ENCODE measurements around the gene TMED3.

TMED3 gene

DNA sequence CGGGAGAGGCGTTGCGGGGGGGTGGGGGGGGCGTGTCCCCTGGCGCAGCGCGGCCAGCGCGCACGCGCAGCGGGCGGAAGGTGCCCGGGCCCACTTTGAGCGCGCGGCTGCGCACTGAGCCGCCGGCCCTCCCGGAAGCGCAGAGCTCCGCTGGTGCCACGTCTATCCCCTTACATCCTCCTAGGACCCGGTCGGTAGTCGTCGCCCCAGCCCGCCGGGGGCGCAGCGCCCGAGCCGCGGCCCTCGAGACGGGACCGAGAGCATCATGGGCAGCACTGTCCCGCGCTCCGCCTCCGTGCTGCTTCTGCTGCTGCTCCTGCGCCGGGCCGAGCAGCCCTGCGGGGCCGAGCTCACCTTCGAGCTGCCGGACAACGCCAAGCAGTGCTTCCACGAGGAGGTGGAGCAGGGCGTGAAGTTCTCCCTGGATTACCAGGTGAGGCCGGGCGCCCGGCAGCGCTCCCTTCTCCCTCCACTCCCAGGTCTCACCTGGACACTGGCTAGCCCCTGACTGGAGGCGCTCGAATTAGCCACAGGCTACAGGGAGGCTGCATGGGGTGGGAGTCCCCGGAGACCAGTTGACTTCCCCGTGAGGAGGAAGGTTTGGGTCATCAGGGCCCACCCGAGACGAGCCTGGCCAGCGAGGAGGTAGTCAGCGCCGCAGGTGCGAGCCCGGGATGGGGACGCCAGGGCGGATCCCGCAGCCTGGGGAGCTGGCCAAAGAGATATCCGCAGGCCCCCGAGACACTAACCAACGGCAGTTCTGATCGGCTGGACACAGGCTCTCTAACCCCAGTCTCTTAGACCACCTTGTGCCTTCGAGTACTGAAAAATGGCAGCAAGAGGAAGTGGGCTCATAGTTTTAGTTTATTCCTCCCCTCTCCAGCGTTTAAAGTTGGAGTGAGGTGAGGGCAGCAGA lies at the start of gene TMED3:
TSS of gene TMED3 (plus strand) at position 128 of the 916 bp plus-strand sequence. CDS start at position 266, 138 bp downstream.
- DNase-seq (ENCODE audit: low read depth, low spot score), result peak; percentile 85
- in situ Hi-C loops (cut with HindIII; ENCODE audit: low sequenced_read_pairs), result no loop called here
- TF ChIP-seq, protein P1, sequence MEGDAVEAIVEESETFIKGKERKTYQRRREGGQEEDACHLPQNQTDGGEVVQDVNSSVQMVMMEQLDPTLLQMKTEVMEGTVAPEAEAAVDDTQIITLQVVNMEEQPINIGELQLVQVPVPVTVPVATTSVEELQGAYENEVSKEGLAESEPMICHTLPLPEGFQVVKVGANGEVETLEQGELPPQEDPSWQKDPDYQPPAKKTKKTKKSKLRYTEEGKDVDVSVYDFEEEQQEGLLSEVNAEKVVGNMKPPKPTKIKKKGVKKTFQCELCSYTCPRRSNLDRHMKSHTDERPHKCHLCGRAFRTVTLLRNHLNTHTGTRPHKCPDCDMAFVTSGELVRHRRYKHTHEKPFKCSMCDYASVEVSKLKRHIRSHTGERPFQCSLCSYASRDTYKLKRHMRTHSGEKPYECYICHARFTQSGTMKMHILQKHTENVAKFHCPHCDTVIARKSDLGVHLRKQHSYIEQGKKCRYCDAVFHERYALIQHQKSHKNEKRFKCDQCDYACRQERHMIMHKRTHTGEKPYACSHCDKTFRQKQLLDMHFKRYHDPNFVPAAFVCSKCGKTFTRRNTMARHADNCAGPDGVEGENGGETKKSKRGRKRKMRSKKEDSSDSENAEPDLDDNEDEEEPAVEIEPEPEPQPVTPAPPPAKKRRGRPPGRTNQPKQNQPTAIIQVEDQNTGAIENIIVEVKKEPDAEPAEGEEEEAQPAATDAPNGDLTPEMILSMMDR (IDR thresholded peaks at IDR 0.05; ENCODE audit: low read depth, low read length), result peak; percentile 15
- H3K4me3 ChIP-seq (ENCODE audit: low read depth, low read length), result peak within 1 kb of the TSS; percentile 89

DNA sequence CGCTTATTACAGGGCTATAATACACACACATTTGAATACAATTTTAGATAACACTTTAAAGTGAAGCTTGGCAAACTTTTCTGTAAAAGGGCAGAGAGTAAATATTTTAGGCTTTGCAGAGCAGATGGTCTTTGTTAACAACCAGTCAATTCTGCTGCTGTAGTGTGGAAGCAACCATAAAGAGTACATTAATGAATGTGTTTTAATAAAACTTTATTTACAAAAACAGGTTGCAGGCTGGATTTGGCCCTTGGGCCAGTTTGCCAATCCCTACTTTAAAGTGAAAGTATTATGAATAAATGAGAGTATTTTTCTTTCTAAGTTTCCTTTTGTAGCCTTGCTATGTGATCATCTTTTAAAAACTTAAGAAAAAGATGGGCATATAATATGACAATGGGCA lies 49.1 kb upstream of the TMED3 start:
- no peak overlapping the region for H3K4me3 ChIP-seq (ENCODE audit: low read depth, low read length)
- TF ChIP-seq, protein P1 (IDR thresholded peaks at IDR 0.05; ENCODE audit: low read depth, low read length), result no peak
- no peak for DNase-seq (ENCODE audit: low read depth, low spot score)
- in situ Hi-C loops (cut with HindIII; ENCODE audit: low sequenced_read_pairs), result no loop called here

DNA sequence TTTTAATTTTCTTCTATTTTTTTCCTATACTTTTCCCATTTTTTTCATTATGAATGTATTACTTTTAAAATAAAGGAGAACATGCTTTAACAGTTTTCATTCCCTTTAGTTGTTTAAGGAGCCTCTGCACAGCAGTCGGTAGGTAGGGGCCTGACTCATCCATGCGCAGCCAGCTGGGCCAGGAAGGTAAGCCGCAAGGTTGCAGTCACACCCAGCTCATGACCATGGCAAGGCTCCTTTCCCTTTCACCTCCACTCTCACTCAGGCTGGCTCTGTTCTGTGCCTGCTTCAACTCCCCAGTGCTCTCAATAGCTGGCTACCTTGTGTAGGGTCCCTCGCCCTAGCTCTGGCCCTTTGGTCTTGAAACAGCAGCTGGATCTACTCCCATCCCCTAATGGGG lies 45.7 kb upstream of the TMED3 start:
- in situ Hi-C loops (cut with HindIII; ENCODE audit: low sequenced_read_pairs), result no loop called here
- TF ChIP-seq, protein P1 (IDR thresholded peaks at IDR 0.05; ENCODE audit: low read depth, low read length), result no peak
- H3K4me3 ChIP-seq (ENCODE audit: low read depth, low read length), result no peak overlapping the region
- DNase-seq (ENCODE audit: low read depth, low spot score), result no peak

DNA sequence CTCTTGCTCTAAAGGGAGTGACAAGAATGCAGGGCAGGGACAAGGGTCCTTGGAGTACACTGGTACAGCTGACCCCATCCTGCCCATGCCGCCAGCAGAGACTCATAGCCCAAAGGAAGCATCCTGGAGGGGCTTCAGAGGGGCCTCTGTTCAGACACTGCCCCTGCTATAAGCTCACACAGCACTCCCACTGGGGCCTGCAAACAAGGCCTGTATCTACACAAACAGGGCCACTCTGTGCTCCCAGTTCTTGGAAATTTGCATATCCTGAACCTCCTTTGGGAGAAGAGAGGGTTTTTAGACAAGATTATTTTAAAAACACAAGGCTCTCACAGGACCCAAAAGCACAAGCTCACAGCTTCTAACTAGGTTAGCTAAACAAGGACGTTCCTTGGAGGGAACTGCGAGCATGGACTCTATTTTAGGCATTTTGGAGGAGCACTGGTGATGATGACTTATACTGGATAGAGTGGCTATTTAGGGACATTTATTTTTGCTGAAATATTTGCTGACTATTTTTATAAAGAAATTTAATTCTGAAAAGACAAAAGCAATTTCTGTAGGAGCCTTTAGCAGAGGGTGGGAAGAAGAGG lies 44.8 kb upstream of the TMED3 start:
- TF ChIP-seq, protein P1 (IDR thresholded peaks at IDR 0.05; ENCODE audit: low read depth, low read length), result no peak
- DNase-seq (ENCODE audit: low read depth, low spot score), result no peak
- H3K4me3 ChIP-seq (ENCODE audit: low read depth, low read length), result no peak overlapping the region
- in situ Hi-C loops (cut with HindIII; ENCODE audit: low sequenced_read_pairs), result no loop called here

DNA sequence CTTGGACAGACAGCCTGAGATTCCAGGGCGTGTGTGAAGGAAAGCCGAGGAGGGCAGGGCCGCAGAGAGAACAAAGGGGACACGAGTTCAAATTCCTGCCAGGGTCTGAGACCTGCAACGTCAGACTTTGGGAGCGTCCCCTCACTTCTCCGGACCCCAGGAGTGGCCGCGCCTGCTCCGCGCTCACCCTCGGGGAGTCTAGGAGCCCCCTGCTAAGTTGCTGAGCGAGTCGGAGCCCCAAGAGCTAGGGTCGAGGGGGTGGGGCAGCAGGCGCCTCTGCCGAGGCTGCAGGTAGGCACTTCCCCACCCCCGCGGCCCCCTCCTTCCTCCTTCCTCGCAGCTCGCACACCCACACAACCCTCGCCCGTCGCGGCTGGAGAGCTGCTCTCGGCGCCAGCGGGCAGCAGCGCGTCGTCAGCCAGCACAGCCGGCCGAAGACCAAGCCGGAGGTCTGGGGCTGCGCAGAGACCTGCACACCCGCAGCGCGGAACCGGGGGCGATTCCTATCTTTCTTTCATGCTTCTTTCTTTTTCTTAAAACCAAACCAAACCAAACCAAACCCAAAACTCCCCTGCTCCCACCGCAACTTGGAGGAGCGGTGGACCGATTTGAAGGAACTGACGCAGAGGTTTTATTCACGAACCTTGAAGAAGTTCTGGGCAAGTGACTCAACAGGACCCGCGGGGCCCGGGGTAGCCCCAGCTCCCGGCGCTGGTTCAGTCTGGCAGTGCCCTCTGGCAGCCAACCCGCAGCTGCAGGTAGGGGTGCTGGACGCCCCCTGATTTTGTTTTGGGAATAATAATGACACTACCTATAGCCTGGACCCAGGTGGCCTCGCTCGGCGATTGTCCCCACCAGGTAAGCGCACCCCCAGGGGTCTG lies 28.3 kb upstream of the TMED3 start, which contains the start of gene ANKRD34C:
TSS of gene ANKRD34C (plus strand) at position 352 of the 881 bp plus-strand sequence. CDS start 10,563 bp downstream, outside the sequence.
- TF ChIP-seq, protein P1 (IDR thresholded peaks at IDR 0.05; ENCODE audit: low read depth, low read length), result no peak
- no peak for DNase-seq (ENCODE audit: low read depth, low spot score)
- in situ Hi-C loops (cut with HindIII; ENCODE audit: low sequenced_read_pairs), result no loop called here
- no peak within 1 kb of the TSS for H3K4me3 ChIP-seq (ENCODE audit: low read depth, low read length)

All from astrocyte of the spinal cord (primary cell).